GM13976 (cell line): Measurements from ENCODE around the gene CALM3.
"Not testable (repeated sequence)": the region's sequence is repeated elsewhere in the genome, so short reads cannot be mapped to it uniquely, and the experiment has no call there.

Source experiments
- DNase-seq: peaks from one replicate; pipeline ENCODE4 v3.0.0; 2012; ENCODE audit warnings: low spot score
- in situ Hi-C: fragments of 300-500 bp; cut with MboI; formaldehyde crosslinking; loops from one replicate; pipeline ENCODE4 v1.12.0; 2022; ENCODE audit warnings: low sequenced_read_pairs, mixed read lengths, inconsistent platforms; ENCODE audit not compliant: unreplicated experiment
- TF ChIP-seq, protein P1 (sequence below): IDR thresholded peaks from 2 replicates; pipeline ENCODE4 v1.5.1; 2012; ENCODE audit warnings: borderline replicate concordance, mild to moderate bottlenecking; ENCODE audit not compliant: insufficient read depth; ENCODE audit errors: extremely low read depth, missing control alignments, control extremely low read depth

CALM3 gene

DNA sequence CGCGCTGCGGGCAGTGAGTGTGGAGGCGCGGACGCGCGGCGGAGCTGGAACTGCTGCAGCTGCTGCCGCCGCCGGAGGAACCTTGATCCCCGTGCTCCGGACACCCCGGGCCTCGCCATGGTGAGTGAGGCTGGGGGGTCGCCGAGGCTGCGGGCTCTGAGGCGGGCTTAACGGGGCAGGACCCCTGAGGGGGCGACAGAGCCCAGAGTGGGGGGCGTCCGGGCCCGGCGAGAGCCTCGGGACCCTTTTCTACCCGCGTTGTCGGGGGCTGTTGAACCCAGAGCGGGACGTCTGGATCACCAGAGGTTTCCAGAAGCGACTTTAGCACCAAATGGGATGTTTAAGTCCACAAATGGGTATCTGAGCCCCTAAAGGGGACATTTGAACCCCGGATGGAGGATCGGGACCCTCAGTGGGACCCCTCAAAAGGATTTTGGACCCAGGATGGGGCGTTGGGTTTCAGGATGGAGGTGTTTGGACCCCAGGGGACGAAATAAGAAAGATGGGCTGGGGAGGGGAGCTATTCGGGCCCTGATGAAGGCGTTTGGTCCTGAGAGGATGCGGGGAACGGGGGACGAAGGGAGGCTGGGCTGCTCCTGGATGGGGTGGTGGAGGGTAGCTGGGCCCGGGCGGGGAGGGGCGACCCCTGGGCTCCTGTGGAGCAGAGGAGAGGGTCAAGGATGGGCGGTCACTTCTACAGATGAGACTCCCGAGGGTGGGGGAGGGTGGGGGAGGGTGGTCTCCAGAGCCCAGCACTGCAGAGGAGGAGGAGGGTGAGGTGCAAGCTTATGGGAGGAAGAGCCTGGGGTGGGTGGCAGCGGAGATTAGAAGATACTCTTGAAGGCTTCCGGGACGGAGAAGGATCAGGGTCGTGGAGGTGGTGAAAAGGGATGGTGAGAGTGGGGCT is at the start of gene CALM3:
Gene CALM3, plus strand, starts transcription at position 13 of the 907 bp plus-strand sequence. Its CDS starts 105 bp downstream, at position 118.
- DNase-seq, result peak; percentile 48
- in situ Hi-C loops, result no loop called here
- TF ChIP-seq, protein P1, sequence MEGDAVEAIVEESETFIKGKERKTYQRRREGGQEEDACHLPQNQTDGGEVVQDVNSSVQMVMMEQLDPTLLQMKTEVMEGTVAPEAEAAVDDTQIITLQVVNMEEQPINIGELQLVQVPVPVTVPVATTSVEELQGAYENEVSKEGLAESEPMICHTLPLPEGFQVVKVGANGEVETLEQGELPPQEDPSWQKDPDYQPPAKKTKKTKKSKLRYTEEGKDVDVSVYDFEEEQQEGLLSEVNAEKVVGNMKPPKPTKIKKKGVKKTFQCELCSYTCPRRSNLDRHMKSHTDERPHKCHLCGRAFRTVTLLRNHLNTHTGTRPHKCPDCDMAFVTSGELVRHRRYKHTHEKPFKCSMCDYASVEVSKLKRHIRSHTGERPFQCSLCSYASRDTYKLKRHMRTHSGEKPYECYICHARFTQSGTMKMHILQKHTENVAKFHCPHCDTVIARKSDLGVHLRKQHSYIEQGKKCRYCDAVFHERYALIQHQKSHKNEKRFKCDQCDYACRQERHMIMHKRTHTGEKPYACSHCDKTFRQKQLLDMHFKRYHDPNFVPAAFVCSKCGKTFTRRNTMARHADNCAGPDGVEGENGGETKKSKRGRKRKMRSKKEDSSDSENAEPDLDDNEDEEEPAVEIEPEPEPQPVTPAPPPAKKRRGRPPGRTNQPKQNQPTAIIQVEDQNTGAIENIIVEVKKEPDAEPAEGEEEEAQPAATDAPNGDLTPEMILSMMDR, result no peak

DNA sequence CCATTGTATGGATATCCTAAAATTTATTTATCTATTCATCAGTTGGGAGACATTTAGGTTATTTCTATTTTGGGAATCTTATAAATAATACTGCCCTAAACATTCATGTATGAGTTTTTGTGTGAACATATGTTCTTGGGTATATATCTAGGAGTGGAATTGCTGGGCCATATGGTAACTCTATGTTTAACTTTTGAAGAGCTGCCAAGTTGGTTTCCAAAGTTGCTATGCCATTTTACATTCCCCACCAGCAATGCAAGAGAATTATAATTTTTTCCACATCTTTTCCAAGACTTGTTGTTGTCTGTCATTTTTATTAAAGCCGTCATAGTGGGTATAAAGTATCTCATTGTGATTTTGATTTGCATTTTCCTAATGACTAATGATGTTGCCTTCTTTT is 48.2 kb upstream of the CALM3 start:
- in situ Hi-C loops, result no loop called here
- no peak for DNase-seq
- TF ChIP-seq, protein P1, result no peak

DNA sequence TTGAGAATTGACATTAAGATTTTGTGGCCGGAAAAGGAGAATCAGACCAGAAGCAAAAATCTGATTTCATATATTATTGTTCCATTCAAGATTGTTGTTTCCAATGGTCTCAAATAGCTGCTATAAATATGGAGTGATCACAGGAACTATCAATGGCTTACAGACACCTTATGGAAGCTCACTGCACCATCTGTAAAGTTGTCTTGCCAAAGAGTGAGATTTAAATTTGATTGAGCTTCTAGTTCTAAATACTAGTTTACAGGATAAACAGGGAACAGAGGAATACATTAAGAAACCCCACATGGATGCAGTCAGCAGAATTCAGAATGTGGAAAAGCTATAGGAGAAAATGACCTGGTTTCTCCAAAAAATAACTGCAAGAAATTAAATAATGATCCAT is 47.0 kb upstream of the CALM3 start:
- TF ChIP-seq, protein P1, result no peak
- in situ Hi-C loops, result no loop called here
- no peak for DNase-seq

DNA sequence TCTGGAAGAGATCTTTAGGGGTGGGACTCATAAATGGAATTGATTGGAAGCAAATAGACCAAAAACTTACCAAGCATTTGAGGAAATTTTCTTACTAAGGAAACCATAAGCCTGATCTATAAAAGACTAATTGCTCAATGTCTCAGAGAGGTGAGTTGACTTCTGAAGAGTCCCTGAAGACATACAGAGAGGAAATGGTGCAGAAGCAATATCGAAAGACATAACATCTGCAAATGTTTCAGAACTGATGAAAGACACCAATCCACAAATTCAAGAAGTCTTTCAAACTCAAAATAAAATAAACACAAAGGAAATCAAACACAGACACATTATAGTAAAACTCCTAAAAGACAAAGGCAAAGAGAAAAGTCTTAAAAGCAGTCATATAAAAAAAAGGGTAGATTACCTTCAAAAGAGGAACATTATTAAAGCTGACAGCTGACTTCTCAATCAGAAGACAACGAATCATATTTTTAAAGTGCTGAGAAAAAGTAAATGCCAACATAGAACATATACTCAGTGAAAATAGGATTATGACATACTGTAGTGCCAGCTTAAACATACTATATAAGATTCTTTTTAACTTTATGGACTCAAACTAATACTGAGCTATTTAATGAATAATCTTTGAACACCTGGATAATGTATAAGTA is 45.4 kb upstream of the CALM3 start:
- TF ChIP-seq, protein P1, result no peak
- in situ Hi-C loops, result no loop called here
- no peak for DNase-seq

DNA sequence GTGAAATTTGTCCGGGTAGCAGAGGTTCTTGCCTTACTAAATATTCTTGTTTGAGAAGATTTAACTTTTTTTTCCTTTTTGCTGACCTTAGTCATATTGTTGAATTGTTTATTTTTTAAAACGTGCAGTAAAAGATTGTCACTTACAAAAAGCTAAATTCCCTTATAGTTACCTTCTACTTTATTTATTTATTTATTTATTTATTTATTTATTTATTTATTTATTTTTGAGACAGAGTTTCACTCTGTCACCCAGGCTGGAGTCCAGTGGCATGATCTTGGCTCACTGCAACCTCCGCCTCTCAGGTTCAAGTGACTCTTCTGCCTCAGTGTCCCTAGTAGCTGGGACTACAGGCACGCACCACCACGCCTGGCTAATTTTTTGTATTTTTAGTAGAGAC is 44.7 kb upstream of the CALM3 start:
- in situ Hi-C loops, DNase-seq: not testable (repeated sequence)

DNA sequence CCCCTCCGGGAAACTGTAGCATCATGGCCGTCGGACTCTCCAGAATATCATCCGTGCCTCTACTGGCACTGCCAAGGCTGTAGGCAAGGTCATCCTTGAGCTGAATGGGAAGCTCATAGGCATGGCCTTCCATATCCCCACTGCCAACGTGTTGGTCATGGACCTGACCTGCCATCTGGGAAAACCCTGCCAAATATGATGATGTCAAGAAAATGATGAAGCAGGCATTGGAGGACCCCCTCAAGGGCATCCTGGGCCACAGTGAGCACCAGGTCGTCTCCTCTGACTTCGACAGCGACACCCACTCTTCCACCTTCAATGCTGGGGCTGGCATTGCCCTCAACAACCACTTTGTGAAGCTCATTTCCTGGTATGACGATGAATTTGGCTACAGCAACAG is 41.9 kb upstream of the CALM3 start:
- DNase-seq, result no peak
- in situ Hi-C loops, result no loop called here
- TF ChIP-seq, protein P1, result no peak

DNA sequence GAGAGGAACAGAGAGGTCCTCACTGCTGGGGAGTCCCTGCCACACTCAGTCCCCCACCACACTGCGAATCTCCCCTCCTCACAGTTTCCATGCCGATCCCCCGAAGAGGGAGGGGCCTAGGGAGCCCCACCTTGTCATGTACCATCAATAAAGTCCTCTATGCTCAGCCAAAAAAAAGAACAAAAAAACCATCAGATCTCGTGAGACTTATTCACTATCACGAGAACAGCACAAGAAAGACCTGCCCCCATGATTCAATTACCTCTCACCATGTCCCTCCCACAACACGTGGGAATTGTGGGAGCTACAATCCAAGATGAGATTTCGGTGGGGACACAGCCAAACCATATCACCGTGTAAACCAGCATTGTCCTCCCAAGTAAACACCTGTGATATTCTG is 41.5 kb upstream of the CALM3 start:
- DNase-seq, in situ Hi-C loops: not testable (repeated sequence)
